ENCODE measurements around the gene DUSP2.
"Not testable (repeated sequence)": the region's sequence is repeated elsewhere in the genome, so short reads cannot be mapped to it uniquely, and the experiment has no call there.

The DUSP2 gene

GRCh38 chr2:96161898-96162297, 16.7 kb upstream of the DUSP2 start:
- peak; percentile 48 for DNase-seq

GRCh38 chr2:96160366-96160765, 15.1 kb upstream of the DUSP2 start:
- DNase-seq, result not testable (repeated sequence)

GRCh38 chr2:96159084-96159830, 14.0 kb upstream of the DUSP2 start:
- peak; percentile 42 for DNase-seq

- no peak for DNase-seq
These were observed 13.3 kb upstream of the DUSP2 start for GRCh38 chr2:96158554-96158940.

- peak; percentile 72 for DNase-seq
These were observed 12.7 kb upstream of the DUSP2 start for GRCh38 chr2:96157649-96158553.

- no peak for DNase-seq
These were observed 11.8 kb upstream of the DUSP2 start for GRCh38 chr2:96156926-96157648.

- DNase-seq, result peak; percentile 52
These were observed 11.0 kb upstream of the DUSP2 start for GRCh38 chr2:96156011-96156820.

GRCh38 chr2:96154506-96155380, 9.5 kb upstream of the DUSP2 start:
- DNase-seq, result no peak

- DNase-seq, result no peak
These were observed 8.8 kb upstream of the DUSP2 start for GRCh38 chr2:96153991-96154431.

- DNase-seq, result no peak
These were observed 8.1 kb upstream of the DUSP2 start for GRCh38 chr2:96153291-96153713.

- no peak for DNase-seq
These were observed 7.3 kb upstream of the DUSP2 start for GRCh38 chr2:96152304-96153161.

GRCh38 chr2:96151595-96152303, 6.5 kb upstream of the DUSP2 start:
- DNase-seq, result no peak

- no peak for DNase-seq
These were observed 5.8 kb upstream of the DUSP2 start for GRCh38 chr2:96150791-96151594.

GRCh38 chr2:96150007-96150640, 4.9 kb upstream of the DUSP2 start:
- DNase-seq, result no peak

GRCh38 chr2:96148410-96149217, 3.4 kb upstream of the DUSP2 start:
- peak; percentile 98 for DNase-seq

GRCh38 chr2:96147593-96148201, 2.5 kb upstream of the DUSP2 start:
- peak; percentile 38 for DNase-seq
